ENCODE measurements around the gene MYEOV. TPM values are rescaled to one million over a fixed set of nuclear protein-coding genes. Genes with fewer than 3 reads are reported as not detected.

The MYEOV gene
- total and polyA plus RNA-seq, 10 of the 15 experiments (the other 5 are each of a cell fraction or from before 2014, with no cell fraction given): 0.05 to 0.40 (median 0.26) TPM; not detected in 3

- Histone ChIP-seq H3K9ac (ENCODE audit: control insufficient read depth, insufficient read depth, low read length) (no peak overlapping the region), H3K36me3 (ENCODE audit: control insufficient read depth in 2 of 2, insufficient read depth in 2 of 2, low read length in 1 of 2) (no peaks in the 10 kb centered on the region), H3K4me1 (ENCODE audit: control insufficient read depth, insufficient read depth, low read length) (no peaks in the 10 kb centered on the region), H3K27ac (ENCODE audit: control insufficient read depth, insufficient read depth) (no peak overlapping the region), H3K27me3 (replicated peaks in 1 of 2; ENCODE audit: control insufficient read depth in 2 of 2, insufficient read depth in 2 of 2, low read length in 1 of 2) (no peaks in the 10 kb centered on the region; a peak in 1 of 4 replicates), H3K4me2 (ENCODE audit: control insufficient read depth, insufficient read depth) (no peak overlapping the region), H3K9me3 (replicated peaks; ENCODE audit: control insufficient read depth, insufficient read depth, low read length) (no peaks in the 10 kb centered on the region), H3K4me3 (no peak overlapping the region), H2AFZ (ENCODE audit: control insufficient read depth, low read depth, low read length) (no peak overlapping the region), H3K79me2 (ENCODE audit: control insufficient read depth, insufficient read depth, low read length) (no peaks in the 10 kb centered on the region), H4K20me1 (ENCODE audit: control insufficient read depth, insufficient read depth) (no peaks in the 10 kb centered on the region)
- ChIA-PET SMC1A (ENCODE audit: uncharacterized antibody, unreplicated experiment) (interaction anchor here (0.7 to 3.4 kb wide), 3 partner anchors 8 to 27 kb away, joined by 3 to 15 read pairs (median 3); no protein-coding TSS in a partner anchor), CTCF (interaction anchor here (0.8 kb wide), 1 partner anchor 24 kb away, joined by 3 read pairs; no protein-coding TSS in a partner anchor), POLR2A (no interaction called here), RAD21 (ENCODE audit: unreplicated experiment) (no interaction called here)
- DNase-seq (ENCODE audit: low read depth, low spot score): no peak
- intact Hi-C loops (cut with micrococcal nuclease; ENCODE audit: unreplicated experiment): no loop called here
- in situ Hi-C loops (cut with MboI): no loop called here
- no peak for ATAC-seq
- WGBS (ENCODE audit: insufficient coverage, insufficient replicate concordance, low lambda C conversion rate, missing lambda C conversion rate): 51% methylated on average over 9 of the region's 9 CpGs
- TF ChIP-seq IRF4 (IDR thresholded peaks at IDR 0.05; ENCODE audit: low read depth, low read length) (no peak), NBN (IDR thresholded peaks at IDR 0.05) (no peak), SRF (IDR thresholded peaks at IDR 0.05; ENCODE audit: low read depth in 2 of 2, low read length in 2 of 2) (no peak), ZNF207 (IDR thresholded peaks at IDR 0.05; ENCODE audit: borderline replicate concordance) (no peak), BCLAF1 (IDR thresholded peaks at IDR 0.05) (no peak), SUZ12 (IDR thresholded peaks at IDR 0.05; ENCODE audit: unreplicated experiment) (no peak), HSF1 (IDR thresholded peaks at IDR 0.05; ENCODE audit: low read depth, low read length) (no peak), SIN3A (IDR thresholded peaks at IDR 0.05; ENCODE audit: low read depth, low read length) (no peak), ZBTB33 (IDR thresholded peaks at IDR 0.05) (no peak), E2F8 (IDR thresholded peaks at IDR 0.05; ENCODE audit: low read depth, partially characterized antibody) (no peak)
- FAIRE-seq: no peak
- no TSS peak for BruUV-seq (replicated peaks)
Observed at GRCh38 chr11:69268911-69269310, 25.0 kb upstream of the MYEOV start.
